Head of caudate nucleus (tissue), 42 donors: ENCODE data around the gene MED27.

Experiments
- DNase-seq, 42 donors: peaks; one replicate each; pipeline versions ENCODE4 v3.0.0 to v3.0.0-alpha.2; 2020 to 2021; ENCODE audit warnings: mixed read lengths in 7 of 42
- intact Hi-C: fragments of 100-400 bp; cut with DNase I; formaldehyde crosslinking; loops from one replicate; pipeline ENCODE4 v1.15.0; 2022

The MED27 gene

GRCh38 chr9:131874916-131875670 is 204.6 kb downstream of the MED27 start:
- intact Hi-C loops, result no loop called here
- no peak for DNase-seq

GRCh38 chr9:131874447-131874846 is 205.2 kb downstream of the MED27 start:
- intact Hi-C loops, result no loop called here
- peak in 1 of 42 donors; percentile 14 for DNase-seq

DNA sequence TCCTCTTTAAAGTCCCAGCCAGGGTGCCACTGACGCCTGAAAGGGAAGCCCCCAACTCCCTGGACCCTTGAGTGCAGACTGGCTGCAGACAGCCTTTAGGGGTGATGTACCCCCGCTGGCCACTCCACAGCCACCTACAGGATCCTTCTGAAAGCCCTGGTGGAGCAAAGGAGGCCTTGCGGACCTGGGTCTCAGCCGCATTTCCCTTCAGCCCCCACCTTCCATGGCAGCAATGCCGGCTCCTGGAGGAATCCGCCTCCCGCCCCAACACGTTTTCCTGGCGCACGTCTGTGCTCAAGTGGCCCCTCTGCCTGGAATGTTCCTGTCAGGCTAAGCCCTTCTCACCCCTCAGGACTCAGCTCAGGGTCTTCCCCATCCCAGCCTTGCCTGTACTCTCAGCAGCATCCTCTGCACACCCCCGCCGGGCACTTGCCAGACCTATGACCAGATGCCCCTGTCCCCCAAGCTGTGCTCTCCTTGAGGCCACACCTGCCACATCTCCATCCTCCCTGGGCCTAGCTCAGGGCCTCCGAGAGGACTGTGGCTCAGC is 205.7 kb downstream of the MED27 start:
- intact Hi-C loops, result no loop called here
- DNase-seq, result no peak

- peak in 1 of 42 donors; percentile 10 for DNase-seq
- intact Hi-C loops, result no loop called here
Observed at GRCh38 chr9:131873335-131873734, 206.3 kb downstream of the MED27 start.

DNA sequence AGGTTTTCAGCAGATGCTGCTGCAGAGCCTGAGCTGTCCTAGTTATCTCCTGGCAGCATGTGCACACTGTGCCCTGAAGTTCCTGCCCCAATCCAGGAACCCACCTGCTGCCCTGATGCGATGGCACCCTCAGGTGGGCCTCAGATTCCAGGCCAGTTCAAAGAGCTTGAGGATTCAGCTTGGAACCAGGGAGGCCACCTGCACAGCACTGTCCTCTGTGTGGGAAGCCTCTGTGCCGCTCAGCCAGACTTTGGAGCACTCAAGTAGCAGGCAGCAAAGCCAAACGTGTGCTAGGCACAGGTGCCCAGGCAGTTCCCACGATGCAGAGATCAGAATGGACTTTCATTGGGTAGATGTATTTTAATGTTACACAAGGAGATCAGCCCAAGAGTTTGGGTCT is 207.0 kb downstream of the MED27 start:
- intact Hi-C loops, result no loop called here
- peak in 1 of 42 donors; percentile 5 for DNase-seq

GRCh38 chr9:131872006-131872405 is 207.7 kb downstream of the MED27 start:
- intact Hi-C loops, result no loop called here
- DNase-seq, result peak in 1 of 42 donors; percentile 18

GRCh38 chr9:131870156-131870555 is 209.5 kb downstream of the MED27 start:
- no peak for DNase-seq
- intact Hi-C loops, result no loop called here

DNA sequence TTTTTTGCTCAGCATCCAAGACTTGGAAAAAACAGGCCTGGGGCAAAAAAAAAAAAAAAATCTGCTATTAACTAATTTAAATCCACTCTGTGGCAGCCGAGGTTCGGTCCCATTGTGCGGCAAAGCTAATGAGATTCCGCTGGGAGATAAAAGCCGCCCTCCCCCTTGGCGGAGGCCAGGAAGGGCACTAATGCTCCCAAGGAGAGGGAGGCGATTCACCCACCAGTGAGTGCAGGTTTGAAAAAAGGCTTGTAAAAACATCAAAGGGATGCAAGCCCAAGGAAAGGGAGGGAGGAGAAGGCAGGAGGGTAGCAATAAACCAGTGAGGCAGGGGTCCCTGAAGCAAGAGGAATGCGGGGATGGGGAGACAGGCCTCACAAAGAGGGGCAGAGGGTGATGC is 210.3 kb downstream of the MED27 start:
- intact Hi-C loops, result no loop called here
- DNase-seq, result no peak

DNA sequence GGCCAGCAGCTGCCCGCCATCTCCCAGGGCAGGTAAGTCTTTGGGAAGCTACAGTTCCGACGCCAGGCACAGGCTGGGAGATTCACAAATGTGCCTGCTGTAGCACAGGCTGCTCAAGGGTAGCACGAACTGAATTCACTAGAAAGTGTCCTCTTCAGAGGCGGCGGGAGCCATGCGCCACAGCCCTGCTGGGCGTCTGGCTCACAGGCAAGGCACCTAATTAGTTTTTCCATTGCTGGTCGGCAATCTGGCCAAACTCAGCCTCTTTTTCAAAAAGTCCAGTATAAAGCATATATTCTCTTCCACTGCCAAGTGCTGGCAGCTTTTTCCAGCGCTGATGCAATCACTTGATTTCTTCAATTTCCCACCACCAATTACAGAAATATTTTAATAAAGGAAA is 210.9 kb downstream of the MED27 start:
- intact Hi-C loops, result no loop called here
- DNase-seq, result peak in 23 of 42 donors; percentile 14 to 70 (median 39)

DNA sequence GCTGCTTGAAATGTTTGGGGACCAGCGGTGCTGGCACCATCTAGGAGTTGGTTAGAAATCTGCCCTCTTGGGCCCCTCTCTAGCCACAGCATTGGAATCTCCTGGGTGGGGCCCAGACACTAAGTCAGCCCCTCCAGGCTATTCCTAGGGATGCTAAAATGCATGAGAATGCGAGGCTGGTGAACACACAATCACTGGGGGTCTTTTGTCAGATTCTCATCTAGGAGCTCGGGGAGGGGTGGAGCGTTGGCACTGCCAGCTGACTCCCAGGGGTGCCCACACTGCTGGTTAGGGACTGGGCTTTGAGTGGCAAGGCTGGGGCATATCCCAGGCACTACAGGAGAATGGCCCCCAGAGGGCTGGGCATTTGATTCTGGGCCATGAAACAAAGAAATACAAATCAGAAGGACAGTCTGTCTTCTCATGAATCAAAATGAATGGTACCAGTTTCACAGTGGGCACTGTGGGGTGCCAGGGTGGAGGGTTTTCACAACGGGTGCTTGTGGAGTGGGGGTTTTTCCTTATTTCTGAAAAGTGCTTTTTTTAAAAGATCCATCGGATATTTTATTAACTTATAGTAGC is 212.0 kb downstream of the MED27 start:
- DNase-seq, result peak in 5 of 42 donors; percentile 14 to 37 (median 28)
- intact Hi-C loops, result no loop called here

GRCh38 chr9:131865446-131866195 is 214.0 kb downstream of the MED27 start:
- intact Hi-C loops, result no loop called here
- no peak for DNase-seq

GRCh38 chr9:131864531-131864930 is 215.1 kb downstream of the MED27 start:
- intact Hi-C loops, result no loop called here

DNA sequence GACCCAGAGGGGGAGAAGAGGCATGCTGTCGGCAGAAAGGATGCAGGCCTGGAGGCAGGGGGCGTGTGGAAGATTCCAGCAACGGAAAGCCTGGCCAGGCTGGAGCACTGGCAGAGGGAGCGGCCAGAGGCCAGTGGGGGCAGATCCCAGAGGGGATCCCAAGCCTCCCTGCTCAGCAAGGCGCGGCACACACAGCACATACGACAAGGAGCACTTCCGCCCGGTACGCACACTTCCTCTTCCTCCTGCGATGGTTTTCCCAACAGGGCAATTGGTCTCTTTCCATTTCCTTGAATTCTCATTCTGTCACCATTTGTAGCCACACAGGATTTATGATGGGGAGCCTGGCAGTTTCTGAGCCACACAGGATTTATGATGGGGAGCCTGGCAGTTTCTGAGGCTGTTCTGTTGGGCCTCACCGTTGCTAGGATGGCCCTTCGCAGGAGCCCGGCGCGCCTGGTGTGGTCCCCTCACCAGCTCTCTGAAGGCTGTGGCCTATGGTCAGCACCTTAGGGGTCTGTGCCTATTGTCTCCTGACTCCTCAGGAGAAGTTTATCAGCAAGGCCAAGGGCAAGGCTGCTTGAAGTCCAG is 216.3 kb downstream of the MED27 start:
- no peak for DNase-seq
- intact Hi-C loops, result no loop called here

More at GRCh38 chr9:131864531-131864930, 215.1 kb downstream of the MED27 start:
- no peak for DNase-seq

DNA sequence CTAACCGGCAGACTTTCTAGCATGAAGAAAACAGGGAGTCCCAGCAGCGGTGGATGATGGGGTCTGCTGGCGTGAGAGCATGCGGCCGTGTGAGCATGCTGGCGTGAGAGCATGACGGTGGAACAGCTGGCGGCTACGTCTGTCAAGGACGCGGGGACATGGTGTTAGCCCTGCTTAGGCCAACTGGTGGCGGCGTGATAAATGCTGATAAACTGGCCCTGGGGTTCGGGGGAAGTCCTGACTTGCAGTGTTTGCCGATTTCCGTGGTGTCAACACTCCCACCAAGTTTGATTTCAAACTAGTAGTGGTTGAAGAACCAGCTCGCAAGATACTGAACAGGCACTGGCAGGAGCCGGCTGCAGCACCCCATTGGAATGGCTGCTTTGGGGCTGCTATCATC is 217.4 kb downstream of the MED27 start:
- intact Hi-C loops, result no loop called here
- no peak for DNase-seq

DNA sequence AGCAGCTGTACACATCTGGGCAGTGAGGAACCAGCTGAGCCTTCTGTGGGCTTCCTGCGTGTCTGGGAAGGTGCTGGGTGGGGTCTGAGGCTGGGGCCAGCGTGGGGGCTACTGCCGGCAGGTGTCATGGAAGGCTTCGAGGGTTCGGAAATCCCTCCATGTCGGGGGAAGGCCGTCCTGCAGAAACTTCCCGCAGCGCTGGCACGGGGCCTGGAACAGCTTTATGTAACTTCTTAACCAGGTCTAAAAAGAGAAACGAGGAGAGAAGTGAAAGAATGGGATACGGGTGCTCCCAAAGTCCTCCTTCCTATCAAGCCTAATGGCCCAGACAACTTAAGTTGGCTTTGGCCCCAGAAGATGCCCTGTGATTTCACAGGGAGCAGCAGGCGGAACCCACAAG is 219.2 kb downstream of the MED27 start:
- intact Hi-C loops, result no loop called here
- DNase-seq, result no peak

GRCh38 chr9:131858147-131858546 is 221.5 kb downstream of the MED27 start:
- intact Hi-C loops, result no loop called here
- peak in 6 of 42 donors; percentile 18 to 49 (median 30) for DNase-seq

- no peak for DNase-seq
- intact Hi-C loops, result no loop called here
Observed at GRCh38 chr9:131856105-131856504, 223.6 kb downstream of the MED27 start.

- intact Hi-C loops, result no loop called here
- peak in 2 of 42 donors; percentile 12 to 26 for DNase-seq
Observed at GRCh38 chr9:131854896-131855613, 224.6 kb downstream of the MED27 start.

DNA sequence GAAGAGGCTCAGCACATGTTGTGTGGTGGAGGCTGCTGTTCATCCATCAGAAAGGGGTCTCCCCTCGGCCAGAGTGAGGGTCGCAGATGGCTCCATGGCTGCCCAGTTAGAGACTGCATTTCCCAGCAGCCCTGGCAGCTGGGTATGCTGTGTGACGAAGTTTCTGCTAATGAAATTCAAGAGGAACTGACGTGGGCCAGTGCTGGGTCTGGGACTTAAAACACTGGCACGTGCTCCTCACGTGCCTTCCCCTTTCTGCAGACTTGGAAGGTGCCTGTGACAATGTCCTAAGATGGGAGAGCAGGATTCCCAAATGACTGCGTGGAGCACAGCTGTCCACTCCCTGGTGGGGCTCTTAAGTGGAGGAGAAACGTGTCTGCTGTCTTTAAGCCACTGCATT is 225.3 kb downstream of the MED27 start:
- DNase-seq, result no peak
- intact Hi-C loops, result no loop called here
